Measurements from ENCODE around the gene GP9. TPM values are rescaled to one million over a fixed set of nuclear protein-coding genes. Genes with fewer than 3 reads are reported as not detected.

The GP9 gene
- total and polyA plus RNA-seq, 9 of the 15 experiments (the other 6 are each of a cell fraction or from before 2014, with no cell fraction given), result not detected

- TF ChIP-seq CUX1 (CRISPR knock-in tag; IDR thresholded peaks at IDR 0.05) (no peak), ERF (CRISPR knock-in tag; IDR thresholded peaks at IDR 0.05) (no peak), ZNF436 (CRISPR knock-in tag; IDR thresholded peaks at IDR 0.05) (no peak), FOXJ3 (CRISPR knock-in tag; IDR thresholded peaks at IDR 0.05) (no peak), NCOR1 (IDR thresholded peaks at IDR 0.05) (no peak), HES1 (IDR thresholded peaks at IDR 0.05; ENCODE audit: low read depth) (no peak)
Measured at GRCh38 chr3:129051871-129052340, 8.7 kb upstream of the GP9 start (continued).
